WTC11 (cell line): ENCODE results near the gene MRPS5. TPM values are rescaled to one million over a fixed set of nuclear protein-coding genes. Genes with fewer than 3 reads are reported as not detected.

Source experiments
- ATAC-seq: fragments of 200-7000 bp; cut with Tn5 transposase; 2 replicates; pipeline ENCODE4 v1.10.0; 2021; ENCODE audit warnings: mild to moderate bottlenecking, moderate library complexity
- CTCF ChIA-PET: fragments of 300-600 bp; sonication (Branson Sonifier 250); formaldehyde crosslinking; loops from one replicate; lab custom pipeline; 2021; ENCODE audit warnings: antibody characterized with exemption; lab: Charles Lee
- POLR2A ChIA-PET: fragments of 350-600 bp; sonication (Branson Sonifier 250); formaldehyde crosslinking; loops from one replicate; lab custom pipeline; 2021; ENCODE audit warnings: antibody characterized with exemption; lab: Charles Lee
- DNase-seq: peaks from one replicate; pipeline ENCODE4 v3.0.0; 2021; ENCODE audit warnings: low spot score
- H3K27ac Mint-ChIP-seq: 2 replicates; pipeline ENCODE4 v1.8.0; 2021; ENCODE audit warnings: mixed read lengths
- H3K27me3 Mint-ChIP-seq: 2 replicates; pipeline ENCODE4 v1.8.0; 2021; ENCODE audit warnings: low read depth, mild to moderate bottlenecking, moderate library complexity, mixed read lengths
- H3K36me3 Mint-ChIP-seq: 2 replicates; pipeline ENCODE4 v1.8.0; 2021; ENCODE audit warnings: mixed read lengths
- H3K4me1 Mint-ChIP-seq: 2 replicates; pipeline ENCODE4 v1.8.0; 2022; ENCODE audit warnings: mixed read lengths
- H3K4me3 Mint-ChIP-seq: 2 replicates; pipeline ENCODE4 v1.8.0; 2021; ENCODE audit warnings: mild to moderate bottlenecking, moderate library complexity, mixed read lengths
- H3K9me3 Mint-ChIP-seq: 2 replicates; pipeline ENCODE4 v1.8.0; 2021; ENCODE audit warnings: mixed read lengths
- AR ChIP-seq: fragments of 250-450 bp; sonication (Bioruptor Pico); IDR thresholded peaks from 2 replicates; pipeline ENCODE4 v1.9.0; 2021; ENCODE audit warnings: mild to moderate bottlenecking
- E2F1 ChIP-seq: sonication (generic); formaldehyde crosslinking; IDR thresholded peaks from 2 replicates; pipeline ENCODE4 v1.8.0; 2022; ENCODE audit warnings: mild to moderate bottlenecking, missing genetic modification reagents
- GTF2I ChIP-seq: fragments of 250-450 bp; sonication (Bioruptor Pico); conservative IDR thresholded peaks from 2 replicates; pipeline ENCODE4 v1.4.0; 2021; ENCODE audit warnings: mild to moderate bottlenecking
- JUN ChIP-seq: sonication (generic); formaldehyde crosslinking; IDR thresholded peaks from 2 replicates; pipeline ENCODE4 v1.8.0; 2023; ENCODE audit warnings: mild to moderate bottlenecking, missing genetic modification reagents
- NFE2L1 ChIP-seq: sonication (generic); formaldehyde crosslinking; IDR thresholded peaks from 2 replicates; pipeline ENCODE4 v1.8.1; 2023; ENCODE audit warnings: missing genetic modification reagents
- PRRX2 ChIP-seq: fragments of 250-450 bp; sonication (Bioruptor Pico); IDR thresholded peaks from 2 replicates; pipeline ENCODE4 v1.8.0; 2021; ENCODE audit warnings: mild to moderate bottlenecking
- RELA ChIP-seq: sonication (generic); formaldehyde crosslinking; IDR thresholded peaks from 2 replicates; pipeline ENCODE4 v1.8.1; 2022; ENCODE audit warnings: missing genetic modification reagents, mild to moderate bottlenecking, borderline replicate concordance
- TP53 ChIP-seq: sonication (generic); formaldehyde crosslinking; IDR thresholded peaks from 2 replicates; pipeline ENCODE4 v1.8.1; 2023; ENCODE audit warnings: mild to moderate bottlenecking, missing genetic modification reagents
- ZBTB21 ChIP-seq: sonication (generic); formaldehyde crosslinking; IDR thresholded peaks from 2 replicates; pipeline ENCODE4 v1.8.1; 2023; ENCODE audit warnings: mild to moderate bottlenecking, missing genetic modification reagents, borderline replicate concordance
- ZMAT4 ChIP-seq: fragments of 250-450 bp; sonication (Bioruptor Pico); IDR thresholded peaks from 2 replicates; pipeline ENCODE4 v1.9.0; 2021; ENCODE audit warnings: mild to moderate bottlenecking
- ZNF121 ChIP-seq: sonication (generic); formaldehyde crosslinking; IDR thresholded peaks from 2 replicates; pipeline ENCODE4 v1.8.0; 2023; ENCODE audit warnings: missing genetic modification reagents
- ZNF138 ChIP-seq: sonication (generic); formaldehyde crosslinking; conservative IDR thresholded peaks from 2 replicates; pipeline ENCODE4 v1.8.1; 2022; ENCODE audit warnings: mild to moderate bottlenecking, moderate library complexity, missing genetic modification reagents
- total RNA-seq: library from RNA; stranded (reverse); gene quantifications from 3 replicates; pipeline ENCODE4 v1.2.3, GENCODE V29; 2021
- TF ChIP-seq, protein P1 (sequence below): sonication (generic); formaldehyde crosslinking; IDR thresholded peaks from 2 replicates; pipeline ENCODE4 v1.8.1; 2023; ENCODE audit warnings: mild to moderate bottlenecking, missing genetic modification reagents, borderline replicate concordance
- TF ChIP-seq, protein P2 (sequence below): sonication (generic); formaldehyde crosslinking; IDR thresholded peaks from 2 replicates; pipeline ENCODE4 v1.8.0; 2022; ENCODE audit warnings: missing genetic modification reagents
- TF ChIP-seq, protein P3 (sequence below): sonication (generic); formaldehyde crosslinking; IDR thresholded peaks from 2 replicates; pipeline ENCODE4 v1.8.1; 2023; ENCODE audit warnings: mild to moderate bottlenecking, missing genetic modification reagents
- TF ChIP-seq, protein P4 (sequence below): sonication (generic); formaldehyde crosslinking; IDR thresholded peaks from 2 replicates; pipeline ENCODE4 v1.8.1; 2023; ENCODE audit warnings: mild to moderate bottlenecking, moderate library complexity, missing genetic modification reagents

The MRPS5 gene
- total RNA-seq, 1 experiment from 2014 or later, result 70.3 TPM

DNA sequence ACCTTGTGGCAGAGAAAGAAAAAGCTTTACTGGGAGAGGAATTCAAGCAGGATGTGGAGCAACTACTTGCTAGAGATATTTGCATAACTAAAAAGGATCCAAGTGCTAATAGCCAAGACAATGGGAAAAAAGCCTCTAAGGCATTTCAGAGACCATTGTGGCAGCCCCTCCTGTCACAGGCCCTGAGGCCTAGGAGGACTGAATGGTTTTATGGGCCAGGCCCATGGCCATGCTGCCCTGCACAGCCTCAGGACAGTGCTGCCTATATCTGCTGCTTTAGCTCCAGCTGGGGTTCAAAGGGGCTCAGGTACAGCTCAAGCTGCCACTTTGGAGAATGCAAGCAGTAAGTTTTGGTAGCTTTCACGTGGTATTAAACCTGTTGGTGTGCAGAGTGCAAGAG lies 17.1 kb upstream of the MRPS5 start (continued):
- no peak for TF ChIP-seq ZNF138 (CRISPR knock-in tag)

- ChIA-PET CTCF (interaction anchor here (1.0 to 3.7 kb wide), 8 partner anchors 37 to 223 kb away, joined by 4 to 20 read pairs (median 6); partner anchors contain the start of gene ZNF514), POLR2A (interaction anchor here (1.0 to 2.0 kb wide), 3 partner anchors 37 to 69 kb away, joined by 3 to 6 read pairs (median 5); partner anchors contain the start of gene ZNF514)
- 0 out of 2 replicates have a peak, but pooled peaks cover 4% of the 10 kb centered on the region for H3K9me3 Mint-ChIP-seq
- peak overlapping the region; percentile 95 for H3K4me3 Mint-ChIP-seq
- no peak for TF ChIP-seq NFE2L1 (CRISPR knock-in tag)
- TF ChIP-seq PRRX2 (CRISPR knock-in tag), result no peak
- TF ChIP-seq E2F1 (CRISPR knock-in tag), result no peak
- ATAC-seq (no peak), DNase-seq (no peak)
- H3K27ac Mint-ChIP-seq, result peak overlapping the region; percentile 85; the same call in 1 of the 2 replicates
- H3K27me3 Mint-ChIP-seq, result peaks cover 6% of the 10 kb centered on the region; the same call in 1 of the 2 replicates
- peaks cover 16% of the 10 kb centered on the region for H3K36me3 Mint-ChIP-seq
- peaks cover 35% of the 10 kb centered on the region for H3K4me1 Mint-ChIP-seq
Observed at GRCh38 chr2:95122197-95122551, 566 bp upstream of the MRPS5 start.

GRCh38 chr2:95121093-95121406 lies 558 bp downstream of the MRPS5 start:
- Mint-ChIP-seq H3K36me3 (peaks cover 18% of the 10 kb centered on the region), H3K27me3 (peaks cover 6% of the 10 kb centered on the region; the same call in 1 of the 2 replicates), H3K4me1 (peaks cover 35% of the 10 kb centered on the region), H3K27ac (peak overlapping the region; percentile 93), H3K9me3 (0 out of 2 replicates have a peak, but pooled peaks cover 4% of the 10 kb centered on the region), H3K4me3 (peak overlapping the region; percentile 95)
- CTCF ChIA-PET, result interaction anchor here (0.8 to 3.7 kb wide), 8 partner anchors 39 to 135 kb away, joined by 3 to 20 read pairs (median 6); partner anchors contain the start of gene ZNF514
- ATAC-seq (no peak), DNase-seq (no peak)
- POLR2A ChIA-PET, result interaction anchor here (0.7 to 2.0 kb wide), 3 partner anchors 43 to 68 kb away, joined by 3 to 6 read pairs (median 5); no protein-coding TSS in a partner anchor
- TF ChIP-seq ZNF121, result no peak
- TF ChIP-seq, protein P1, sequence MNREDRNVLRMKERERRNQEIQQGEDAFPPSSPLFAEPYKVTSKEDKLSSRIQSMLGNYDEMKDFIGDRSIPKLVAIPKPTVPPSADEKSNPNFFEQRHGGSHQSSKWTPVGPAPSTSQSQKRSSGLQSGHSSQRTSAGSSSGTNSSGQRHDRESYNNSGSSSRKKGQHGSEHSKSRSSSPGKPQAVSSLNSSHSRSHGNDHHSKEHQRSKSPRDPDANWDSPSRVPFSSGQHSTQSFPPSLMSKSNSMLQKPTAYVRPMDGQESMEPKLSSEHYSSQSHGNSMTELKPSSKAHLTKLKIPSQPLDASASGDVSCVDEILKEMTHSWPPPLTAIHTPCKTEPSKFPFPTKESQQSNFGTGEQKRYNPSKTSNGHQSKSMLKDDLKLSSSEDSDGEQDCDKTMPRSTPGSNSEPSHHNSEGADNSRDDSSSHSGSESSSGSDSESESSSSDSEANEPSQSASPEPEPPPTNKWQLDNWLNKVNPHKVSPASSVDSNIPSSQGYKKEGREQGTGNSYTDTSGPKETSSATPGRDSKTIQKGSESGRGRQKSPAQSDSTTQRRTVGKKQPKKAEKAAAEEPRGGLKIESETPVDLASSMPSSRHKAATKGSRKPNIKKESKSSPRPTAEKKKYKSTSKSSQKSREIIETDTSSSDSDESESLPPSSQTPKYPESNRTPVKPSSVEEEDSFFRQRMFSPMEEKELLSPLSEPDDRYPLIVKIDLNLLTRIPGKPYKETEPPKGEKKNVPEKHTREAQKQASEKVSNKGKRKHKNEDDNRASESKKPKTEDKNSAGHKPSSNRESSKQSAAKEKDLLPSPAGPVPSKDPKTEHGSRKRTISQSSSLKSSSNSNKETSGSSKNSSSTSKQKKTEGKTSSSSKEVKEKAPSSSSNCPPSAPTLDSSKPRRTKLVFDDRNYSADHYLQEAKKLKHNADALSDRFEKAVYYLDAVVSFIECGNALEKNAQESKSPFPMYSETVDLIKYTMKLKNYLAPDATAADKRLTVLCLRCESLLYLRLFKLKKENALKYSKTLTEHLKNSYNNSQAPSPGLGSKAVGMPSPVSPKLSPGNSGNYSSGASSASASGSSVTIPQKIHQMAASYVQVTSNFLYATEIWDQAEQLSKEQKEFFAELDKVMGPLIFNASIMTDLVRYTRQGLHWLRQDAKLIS (CRISPR knock-in tag), result no peak
- TF ChIP-seq GTF2I (CRISPR knock-in tag), result no peak
- no peak for TF ChIP-seq ZBTB21 (CRISPR knock-in tag)
- no peak for TF ChIP-seq TP53 (CRISPR knock-in tag)
- TF ChIP-seq ZMAT4 (CRISPR knock-in tag), result no peak
- TF ChIP-seq AR, result no peak
- TF ChIP-seq, protein P2, sequence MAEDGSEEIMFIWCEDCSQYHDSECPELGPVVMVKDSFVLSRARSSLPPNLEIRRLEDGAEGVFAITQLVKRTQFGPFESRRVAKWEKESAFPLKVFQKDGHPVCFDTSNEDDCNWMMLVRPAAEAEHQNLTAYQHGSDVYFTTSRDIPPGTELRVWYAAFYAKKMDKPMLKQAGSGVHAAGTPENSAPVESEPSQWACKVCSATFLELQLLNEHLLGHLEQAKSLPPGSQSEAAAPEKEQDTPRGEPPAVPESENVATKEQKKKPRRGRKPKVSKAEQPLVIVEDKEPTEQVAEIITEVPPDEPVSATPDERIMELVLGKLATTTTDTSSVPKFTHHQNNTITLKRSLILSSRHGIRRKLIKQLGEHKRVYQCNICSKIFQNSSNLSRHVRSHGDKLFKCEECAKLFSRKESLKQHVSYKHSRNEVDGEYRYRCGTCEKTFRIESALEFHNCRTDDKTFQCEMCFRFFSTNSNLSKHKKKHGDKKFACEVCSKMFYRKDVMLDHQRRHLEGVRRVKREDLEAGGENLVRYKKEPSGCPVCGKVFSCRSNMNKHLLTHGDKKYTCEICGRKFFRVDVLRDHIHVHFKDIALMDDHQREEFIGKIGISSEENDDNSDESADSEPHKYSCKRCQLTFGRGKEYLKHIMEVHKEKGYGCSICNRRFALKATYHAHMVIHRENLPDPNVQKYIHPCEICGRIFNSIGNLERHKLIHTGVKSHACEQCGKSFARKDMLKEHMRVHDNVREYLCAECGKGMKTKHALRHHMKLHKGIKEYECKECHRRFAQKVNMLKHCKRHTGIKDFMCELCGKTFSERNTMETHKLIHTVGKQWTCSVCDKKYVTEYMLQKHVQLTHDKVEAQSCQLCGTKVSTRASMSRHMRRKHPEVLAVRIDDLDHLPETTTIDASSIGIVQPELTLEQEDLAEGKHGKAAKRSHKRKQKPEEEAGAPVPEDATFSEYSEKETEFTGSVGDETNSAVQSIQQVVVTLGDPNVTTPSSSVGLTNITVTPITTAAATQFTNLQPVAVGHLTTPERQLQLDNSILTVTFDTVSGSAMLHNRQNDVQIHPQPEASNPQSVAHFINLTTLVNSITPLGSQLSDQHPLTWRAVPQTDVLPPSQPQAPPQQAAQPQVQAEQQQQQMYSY (CRISPR knock-in tag), result no peak
- no peak for TF ChIP-seq RELA (CRISPR knock-in tag)
- no peak for TF ChIP-seq JUN (CRISPR knock-in tag)
- TF ChIP-seq, protein P3, sequence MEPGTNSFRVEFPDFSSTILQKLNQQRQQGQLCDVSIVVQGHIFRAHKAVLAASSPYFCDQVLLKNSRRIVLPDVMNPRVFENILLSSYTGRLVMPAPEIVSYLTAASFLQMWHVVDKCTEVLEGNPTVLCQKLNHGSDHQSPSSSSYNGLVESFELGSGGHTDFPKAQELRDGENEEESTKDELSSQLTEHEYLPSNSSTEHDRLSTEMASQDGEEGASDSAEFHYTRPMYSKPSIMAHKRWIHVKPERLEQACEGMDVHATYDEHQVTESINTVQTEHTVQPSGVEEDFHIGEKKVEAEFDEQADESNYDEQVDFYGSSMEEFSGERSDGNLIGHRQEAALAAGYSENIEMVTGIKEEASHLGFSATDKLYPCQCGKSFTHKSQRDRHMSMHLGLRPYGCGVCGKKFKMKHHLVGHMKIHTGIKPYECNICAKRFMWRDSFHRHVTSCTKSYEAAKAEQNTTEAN (CRISPR knock-in tag), result no peak
- TF ChIP-seq, protein P4, sequence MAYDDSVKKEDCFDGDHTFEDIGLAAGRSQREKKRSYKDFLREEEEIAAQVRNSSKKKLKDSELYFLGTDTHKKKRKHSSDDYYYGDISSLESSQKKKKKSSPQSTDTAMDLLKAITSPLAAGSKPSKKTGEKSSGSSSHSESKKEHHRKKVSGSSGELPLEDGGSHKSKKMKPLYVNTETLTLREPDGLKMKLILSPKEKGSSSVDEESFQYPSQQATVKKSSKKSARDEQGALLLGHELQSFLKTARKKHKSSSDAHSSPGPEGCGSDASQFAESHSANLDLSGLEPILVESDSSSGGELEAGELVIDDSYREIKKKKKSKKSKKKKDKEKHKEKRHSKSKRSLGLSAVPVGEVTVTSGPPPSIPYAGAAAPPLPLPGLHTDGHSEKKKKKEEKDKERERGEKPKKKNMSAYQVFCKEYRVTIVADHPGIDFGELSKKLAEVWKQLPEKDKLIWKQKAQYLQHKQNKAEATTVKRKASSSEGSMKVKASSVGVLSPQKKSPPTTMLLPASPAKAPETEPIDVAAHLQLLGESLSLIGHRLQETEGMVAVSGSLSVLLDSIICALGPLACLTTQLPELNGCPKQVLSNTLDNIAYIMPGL (CRISPR knock-in tag), result no peak
